Ectodermal cell (in vitro differentiated cells): ENCODE data around the gene CDC123.

Source experiments
- H3K27ac ChIP-seq: 2 replicates; pipeline ENCODE4 v1.7.0; 2013; ENCODE audit warnings: mild to moderate bottlenecking, low read depth, low read length; ENCODE audit not compliant: insufficient read depth, poor library complexity, severe bottlenecking
- H3K27me3 ChIP-seq: 2 replicates; pipeline ENCODE4 v1.7.0; 2013; ENCODE audit warnings: mild to moderate bottlenecking, low read length; ENCODE audit not compliant: insufficient read depth, control insufficient read depth, poor library complexity, severe bottlenecking
- H3K36me3 ChIP-seq: one replicate; pipeline ENCODE4 v1.7.0; 2013; ENCODE audit warnings: low read length; ENCODE audit not compliant: control insufficient read depth, insufficient read depth
- H3K4me1 ChIP-seq: one replicate; pipeline ENCODE4 v1.7.0; 2013; ENCODE audit warnings: low read length; ENCODE audit not compliant: control insufficient read depth, insufficient read depth
- H3K4me3 ChIP-seq: 2 replicates; pipeline ENCODE4 v1.7.0; 2013; ENCODE audit warnings: low read depth, low read length, control low read depth; ENCODE audit not compliant: insufficient read depth
- H3K9me3 ChIP-seq: 2 replicates; pipeline ENCODE4 v1.7.0; 2013; ENCODE audit warnings: mild to moderate bottlenecking, low read length, moderate library complexity; ENCODE audit not compliant: control insufficient read depth
- WGBS, 2 experiments: methylation state at CpG; one replicate each; pipeline ENCODE4 v1.1.7; 2013; ENCODE audit warnings: missing lambda C conversion rate in 2 of 2; 5-methylcytosine and 5-hydroxymethylcytosine counted together

CDC123 gene

DNA sequence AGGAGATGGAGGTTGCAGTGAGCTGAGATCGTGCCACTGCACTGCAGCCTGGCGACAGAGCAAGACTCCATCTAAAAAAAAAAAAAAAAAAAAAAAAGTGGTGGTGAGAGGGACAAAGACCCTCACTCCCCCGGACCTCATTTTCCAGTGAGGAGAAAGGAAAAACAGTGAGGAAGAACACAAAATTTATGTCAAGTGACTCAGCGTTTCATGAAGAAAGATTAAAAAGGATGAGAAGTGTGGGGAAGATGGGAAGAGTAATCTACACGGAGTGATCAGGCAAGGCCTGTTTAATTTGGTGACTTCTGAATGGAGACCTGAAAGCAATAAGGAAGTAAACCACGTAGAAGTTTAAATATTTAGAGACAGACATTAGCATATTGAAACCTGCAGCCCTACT lies 7.3 kb upstream of the CDC123 start:
- no peak overlapping the region for H3K27ac ChIP-seq
- H3K4me1 ChIP-seq, result peaks cover 1% of the 10 kb centered on the region
- no peaks in the 10 kb centered on the region for H3K9me3 ChIP-seq
- WGBS, 2 experiments, result 92 to 95% methylated on average over 5 to 6 of the region's 6 CpGs
- H3K4me3 ChIP-seq, result no peak overlapping the region
- peaks cover 9% of the 10 kb centered on the region for H3K36me3 ChIP-seq
- H3K27me3 ChIP-seq, result no peaks in the 10 kb centered on the region

DNA sequence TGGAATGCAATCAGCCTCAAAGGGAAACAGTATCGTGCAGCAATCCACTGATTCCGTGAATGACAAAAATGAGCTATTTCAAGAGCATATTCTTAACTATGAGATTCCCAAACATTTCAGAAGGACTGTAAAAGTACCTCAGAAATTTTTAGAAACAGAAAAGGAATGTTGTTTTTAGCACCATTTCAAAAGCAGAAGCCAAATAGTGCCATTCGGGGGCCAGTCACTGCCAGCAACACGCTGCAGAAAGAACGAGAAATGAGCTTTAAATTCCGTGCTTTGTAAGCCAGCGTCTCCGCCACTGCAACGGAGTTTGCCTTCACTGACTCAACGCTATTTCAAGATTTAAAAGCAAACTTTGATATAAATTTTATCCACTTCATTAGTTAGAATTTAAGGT lies 6.6 kb upstream of the CDC123 start:
- peaks cover 9% of the 10 kb centered on the region for H3K36me3 ChIP-seq

DNA sequence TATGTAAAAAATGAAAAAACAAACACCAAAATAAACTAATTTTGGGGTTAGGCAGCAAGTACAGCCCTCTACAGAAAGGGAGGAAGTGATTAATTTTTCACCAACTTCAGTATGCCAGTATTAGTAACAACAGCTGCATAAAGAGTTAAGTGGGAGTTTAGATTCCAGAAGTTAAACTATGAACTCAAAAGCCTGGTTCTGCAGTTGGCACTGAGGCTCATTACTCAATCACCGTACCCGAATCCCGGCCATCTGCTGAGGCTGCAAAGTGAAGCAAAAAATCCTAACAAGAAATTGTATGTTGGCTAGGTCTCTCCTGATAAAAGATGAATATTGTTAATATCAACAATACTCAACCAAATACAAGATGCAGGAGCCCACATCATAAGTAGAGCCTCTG lies 4.3 kb upstream of the CDC123 start:
- Histone ChIP-seq H3K9me3 (no peaks in the 10 kb centered on the region), H3K4me3 (no peak overlapping the region), H3K27me3 (no peaks in the 10 kb centered on the region), H3K4me1 (peaks cover 12% of the 10 kb centered on the region), H3K36me3 (no peaks in the 10 kb centered on the region), H3K27ac (no peak overlapping the region)
- WGBS, 2 experiments, result 97 to 100% methylated on average over 3 of the region's 3 CpGs

More for the DNA sequence above, 6.6 kb upstream of the CDC123 start:
- no peak overlapping the region for H3K4me3 ChIP-seq
- H3K4me1 ChIP-seq, result peaks cover 8% of the 10 kb centered on the region
- H3K9me3 ChIP-seq, result no peaks in the 10 kb centered on the region
- WGBS, 2 experiments, result 96% methylated on average over 10 of the region's 10 CpGs
- H3K27ac ChIP-seq, result no peak overlapping the region
- H3K27me3 ChIP-seq, result no peaks in the 10 kb centered on the region

DNA sequence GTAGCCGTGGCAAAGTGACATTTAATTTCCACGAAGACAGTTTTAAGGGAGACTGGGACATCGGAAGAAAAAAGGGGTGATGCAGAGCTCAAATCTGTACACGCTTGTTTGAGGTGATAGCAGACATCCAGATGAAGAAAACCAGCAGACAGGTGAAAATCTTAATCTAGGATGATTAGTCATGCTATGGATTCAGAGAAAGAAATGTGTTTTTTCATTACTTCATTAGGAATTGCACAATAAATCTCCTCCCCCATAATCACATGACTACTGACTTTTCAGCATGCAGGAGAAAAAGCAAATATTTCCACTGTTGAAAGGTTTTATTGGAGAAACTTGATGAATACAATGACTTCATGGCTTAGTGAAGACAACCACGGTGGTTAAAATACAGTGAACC lies 2.8 kb upstream of the CDC123 start:
- WGBS, 2 experiments, result 96% methylated on average over 5 of the region's 5 CpGs
- Histone ChIP-seq H3K27me3 (no peaks in the 10 kb centered on the region), H3K36me3 (no peaks in the 10 kb centered on the region), H3K4me1 (peaks cover 17% of the 10 kb centered on the region), H3K27ac (no peak overlapping the region), H3K9me3 (no peaks in the 10 kb centered on the region), H3K4me3 (no peak overlapping the region)

GRCh38 chr10:12194752-12195271 lies 1.2 kb upstream of the CDC123 start:
- Histone ChIP-seq H3K27ac (no peak overlapping the region), H3K4me3 (peak overlapping the region; percentile 88), H3K36me3 (peaks cover 10% of the 10 kb centered on the region), H3K4me1 (peaks cover 17% of the 10 kb centered on the region), H3K9me3 (no peaks in the 10 kb centered on the region), H3K27me3 (no peaks in the 10 kb centered on the region)
- 6% methylated on average over 27 of the region's 27 CpGs for WGBS, 2 experiments

GRCh38 chr10:12195281-12195602 lies 746 bp upstream of the CDC123 start:
- WGBS, 2 experiments, result 1% methylated on average over 12 of the region's 12 CpGs
- H3K36me3 ChIP-seq, result peaks cover 10% of the 10 kb centered on the region
- H3K9me3 ChIP-seq, result no peaks in the 10 kb centered on the region
- H3K27me3 ChIP-seq, result no peaks in the 10 kb centered on the region
- peaks cover 17% of the 10 kb centered on the region for H3K4me1 ChIP-seq
- peak overlapping the region; percentile 88 for H3K4me3 ChIP-seq
- no peak overlapping the region for H3K27ac ChIP-seq

- peak overlapping the region; percentile 88 for H3K4me3 ChIP-seq
- peak overlapping the region; percentile 61 for H3K27ac ChIP-seq
- H3K36me3 ChIP-seq, result peaks cover 10% of the 10 kb centered on the region
- peaks cover 17% of the 10 kb centered on the region for H3K4me1 ChIP-seq
- 13% methylated on average over 12 to 15 of the region's 15 CpGs for WGBS, 2 experiments
- H3K27me3 ChIP-seq, result no peaks in the 10 kb centered on the region
- no peaks in the 10 kb centered on the region for H3K9me3 ChIP-seq
These were observed 683 bp downstream of the CDC123 start for GRCh38 chr10:12196531-12197211.

GRCh38 chr10:12198156-12198555 lies 2.2 kb downstream of the CDC123 start:
- no peak overlapping the region for H3K27ac ChIP-seq
- peaks cover 15% of the 10 kb centered on the region for H3K36me3 ChIP-seq
- no peaks in the 10 kb centered on the region for H3K27me3 ChIP-seq
- no peaks in the 10 kb centered on the region for H3K9me3 ChIP-seq
- WGBS, 2 experiments, result 97 to 100% methylated on average over 1 to 2 of the region's 2 CpGs
- H3K4me3 ChIP-seq, result no peak overlapping the region
- H3K4me1 ChIP-seq, result peaks cover 17% of the 10 kb centered on the region

DNA sequence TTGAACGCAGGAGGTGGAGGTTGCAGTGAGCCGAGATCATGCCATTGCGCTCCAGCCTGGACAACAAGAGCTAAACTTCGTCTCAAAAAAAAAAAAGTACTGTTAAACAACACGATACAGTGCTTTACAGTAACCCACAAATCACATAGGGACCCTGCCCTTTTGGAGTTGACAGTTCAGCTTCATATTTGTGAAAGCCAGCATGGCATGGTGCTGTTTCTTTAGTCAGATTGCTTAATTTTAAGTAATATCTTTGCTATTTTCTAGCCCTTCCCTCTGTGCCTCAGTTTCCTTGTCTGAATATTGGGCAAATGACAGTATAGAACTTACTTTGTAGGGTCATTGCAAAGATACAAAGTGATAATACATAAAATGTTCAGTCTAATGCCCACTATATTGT lies 4.9 kb downstream of the CDC123 start:
- H3K4me1 ChIP-seq, result peaks cover 5% of the 10 kb centered on the region
- WGBS, 2 experiments, result 97 to 98% methylated on average over 5 of the region's 5 CpGs
- H3K9me3 ChIP-seq, result no peaks in the 10 kb centered on the region
- H3K4me3 ChIP-seq, result no peak overlapping the region
- peaks cover 23% of the 10 kb centered on the region for H3K36me3 ChIP-seq
- no peak overlapping the region for H3K27ac ChIP-seq
- no peaks in the 10 kb centered on the region for H3K27me3 ChIP-seq

- peaks cover 23% of the 10 kb centered on the region for H3K36me3 ChIP-seq
- 92 to 93% methylated on average over 3 of the region's 3 CpGs for WGBS, 2 experiments
These were observed 5.6 kb downstream of the CDC123 start for GRCh38 chr10:12201543-12201942.

More at GRCh38 chr10:12201543-12201942, 5.6 kb downstream of the CDC123 start:
- no peak overlapping the region for H3K4me3 ChIP-seq
- no peaks in the 10 kb centered on the region for H3K27me3 ChIP-seq
- H3K4me1 ChIP-seq, result peaks cover 5% of the 10 kb centered on the region
- H3K27ac ChIP-seq, result no peak overlapping the region
- no peaks in the 10 kb centered on the region for H3K9me3 ChIP-seq
